AG04450 (cell line): ENCODE results near the gene RANGAP1. TPM values are rescaled to one million over a fixed set of nuclear protein-coding genes. Genes with fewer than 3 reads are reported as not detected.

ENCODE experiments used
- CTCF ChIA-PET: fragments of 300-600, 350-600 bp; formaldehyde crosslinking; extraction: SDS; loops from one replicate; lab custom pipeline; 2022; ENCODE audit warnings: antibody characterized with exemption, inconsistent platforms; lab: Charles Lee
- POLR2A ChIA-PET: fragments of 350-600 bp; formaldehyde crosslinking; extraction: SDS; loops from one replicate; lab custom pipeline; 2021; ENCODE audit warnings: antibody characterized with exemption, inconsistent platforms; lab: Yijun Ruan, JAX
- DNase-seq: peaks from one replicate; pipeline ENCODE4 v3.0.0-alpha.2; 2011; ENCODE audit warnings: low read depth, low spot score
- H3K27ac ChIP-seq: one replicate; pipeline ENCODE4 v1.5.1; 2012; ENCODE audit warnings: low read depth, low read length, control low read depth
- H3K27me3 ChIP-seq: one replicate; pipeline ENCODE4 v1.6.0; 2012; ENCODE audit warnings: low read length; ENCODE audit not compliant: control insufficient read depth, insufficient read depth
- H3K4me3 ChIP-seq: 2 replicates; pipeline ENCODE4 v1.5.1; 2011; ENCODE audit warnings: mild to moderate bottlenecking, low read depth, low read length, control low read depth
- H3K9me3 ChIP-seq: 2 replicates; pipeline ENCODE4 v1.5.1; 2012; ENCODE audit warnings: low read length; ENCODE audit not compliant: control insufficient read depth, insufficient read depth
- polyA plus RNA-seq: library from polyadenylated mRNA; depleted of rRNA; stranded (reverse); fragments of >200 nt; gene quantifications from 2 replicates; pipeline ENCODE4 v1.2.3, GENCODE V29; 2011
- TF ChIP-seq, protein P1 (sequence below): IDR thresholded peaks from 2 replicates; pipeline ENCODE4 v1.5.1; 2011; ENCODE audit warnings: low read depth, low read length, control low read depth, inconsistent platforms

The RANGAP1 gene
- polyA plus RNA-seq, 1 experiment: 75.8 TPM

DNA sequence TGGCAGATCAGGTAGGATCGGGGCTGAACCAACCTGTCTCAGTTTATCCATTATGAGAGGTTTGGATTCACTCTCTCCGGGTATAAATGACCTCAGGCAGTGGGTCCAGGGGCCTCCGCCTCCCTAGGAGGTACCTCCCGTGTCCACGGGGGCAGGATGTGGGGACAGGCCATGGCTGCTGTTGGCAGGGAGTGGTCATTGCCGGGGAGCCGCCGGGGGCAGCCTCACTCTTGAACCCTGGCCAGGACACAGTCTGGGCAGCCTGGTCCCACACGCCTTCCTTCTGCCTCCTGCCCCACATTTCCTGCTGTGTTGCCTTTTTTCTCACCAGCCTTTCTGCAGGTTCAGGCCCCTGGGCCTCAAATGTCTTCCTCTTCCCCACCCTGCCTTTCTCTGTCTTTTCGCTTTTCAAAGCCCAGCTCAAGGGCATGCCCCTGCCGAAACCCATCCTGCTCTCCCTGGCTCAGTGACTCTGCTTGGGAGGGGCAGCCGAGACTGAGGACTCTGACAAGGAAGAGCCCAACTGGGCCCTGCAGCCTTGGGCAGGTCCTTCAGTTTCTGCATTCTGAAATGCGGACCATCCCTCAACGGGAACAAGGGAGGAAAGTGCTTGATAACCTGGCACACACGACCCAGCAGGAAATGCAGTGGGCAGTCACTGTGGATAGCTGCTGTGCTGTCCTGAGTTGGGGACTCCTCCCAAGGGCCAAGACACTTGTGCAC is 46.4 kb upstream of the RANGAP1 start:
- ChIA-PET CTCF (no interaction called here), POLR2A (no interaction called here)
- DNase-seq: no peak

DNA sequence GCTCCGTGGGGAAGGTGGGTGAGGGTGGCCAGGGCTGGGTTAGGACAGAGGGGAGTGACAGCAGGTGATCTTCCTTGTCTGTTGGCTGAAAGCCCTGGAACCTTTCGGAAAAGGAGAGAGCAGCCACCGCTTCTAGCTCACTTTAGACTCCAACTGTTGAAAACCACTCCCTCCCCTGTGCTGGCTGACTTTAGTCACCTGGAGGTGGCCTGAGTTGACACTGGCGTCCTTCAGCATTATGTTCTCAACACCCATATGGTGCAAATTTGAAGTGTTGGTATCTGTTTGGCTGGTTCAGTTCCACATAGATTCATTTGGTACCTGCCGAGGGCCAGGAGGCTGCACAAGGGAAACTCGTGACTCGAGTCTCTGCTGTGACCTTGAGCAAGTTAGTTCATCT is 44.2 kb upstream of the RANGAP1 start:
- H3K27me3 ChIP-seq: no peaks in the 10 kb centered on the region

More for the DNA sequence above, 46.4 kb upstream of the RANGAP1 start:
- Histone ChIP-seq H3K27me3 (no peaks in the 10 kb centered on the region), H3K27ac (peak overlapping the region; percentile 21), H3K9me3 (no peaks in the 10 kb centered on the region; the same call in 1 of the 2 replicates), H3K4me3 (no peak overlapping the region)
- TF ChIP-seq, protein P1, sequence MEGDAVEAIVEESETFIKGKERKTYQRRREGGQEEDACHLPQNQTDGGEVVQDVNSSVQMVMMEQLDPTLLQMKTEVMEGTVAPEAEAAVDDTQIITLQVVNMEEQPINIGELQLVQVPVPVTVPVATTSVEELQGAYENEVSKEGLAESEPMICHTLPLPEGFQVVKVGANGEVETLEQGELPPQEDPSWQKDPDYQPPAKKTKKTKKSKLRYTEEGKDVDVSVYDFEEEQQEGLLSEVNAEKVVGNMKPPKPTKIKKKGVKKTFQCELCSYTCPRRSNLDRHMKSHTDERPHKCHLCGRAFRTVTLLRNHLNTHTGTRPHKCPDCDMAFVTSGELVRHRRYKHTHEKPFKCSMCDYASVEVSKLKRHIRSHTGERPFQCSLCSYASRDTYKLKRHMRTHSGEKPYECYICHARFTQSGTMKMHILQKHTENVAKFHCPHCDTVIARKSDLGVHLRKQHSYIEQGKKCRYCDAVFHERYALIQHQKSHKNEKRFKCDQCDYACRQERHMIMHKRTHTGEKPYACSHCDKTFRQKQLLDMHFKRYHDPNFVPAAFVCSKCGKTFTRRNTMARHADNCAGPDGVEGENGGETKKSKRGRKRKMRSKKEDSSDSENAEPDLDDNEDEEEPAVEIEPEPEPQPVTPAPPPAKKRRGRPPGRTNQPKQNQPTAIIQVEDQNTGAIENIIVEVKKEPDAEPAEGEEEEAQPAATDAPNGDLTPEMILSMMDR: no peak

DNA sequence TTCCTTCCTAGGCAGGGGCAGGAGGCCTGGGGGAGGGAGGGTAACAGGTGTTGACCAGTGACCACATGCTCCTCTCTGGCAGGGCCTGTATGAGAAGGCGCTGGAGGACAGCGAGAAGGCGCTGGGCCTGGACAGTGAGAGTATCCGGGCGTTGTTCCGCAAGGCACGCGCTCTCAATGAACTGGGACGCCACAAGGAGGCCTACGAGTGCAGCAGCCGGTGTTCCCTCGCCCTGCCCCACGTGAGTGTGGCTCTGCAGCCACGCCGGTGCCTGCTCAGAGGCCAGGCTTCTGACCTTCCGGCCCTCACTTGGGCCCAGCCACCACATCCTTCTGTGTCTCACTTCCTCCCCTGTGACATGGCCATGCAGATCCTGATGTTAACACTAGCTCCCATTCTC is 41.1 kb upstream of the RANGAP1 start:
- ChIA-PET POLR2A (no interaction called here), CTCF (no interaction called here)
- Histone ChIP-seq H3K9me3 (no peaks in the 10 kb centered on the region), H3K27me3 (no peaks in the 10 kb centered on the region), H3K4me3 (no peak overlapping the region), H3K27ac (no peak overlapping the region)
- TF ChIP-seq, protein P1: no peak
- DNase-seq: no peak

More for the DNA sequence above, 44.2 kb upstream of the RANGAP1 start:
- Histone ChIP-seq H3K9me3 (no peaks in the 10 kb centered on the region; the same call in 1 of the 2 replicates), H3K4me3 (no peak overlapping the region), H3K27ac (no peak overlapping the region)
- TF ChIP-seq, protein P1: no peak
- POLR2A ChIA-PET: interaction anchor here (0.7 kb wide), 1 partner anchor 289 kb away, joined by 3 read pairs; no protein-coding TSS in a partner anchor
- DNase-seq: no peak
- CTCF ChIA-PET: no interaction called here

DNA sequence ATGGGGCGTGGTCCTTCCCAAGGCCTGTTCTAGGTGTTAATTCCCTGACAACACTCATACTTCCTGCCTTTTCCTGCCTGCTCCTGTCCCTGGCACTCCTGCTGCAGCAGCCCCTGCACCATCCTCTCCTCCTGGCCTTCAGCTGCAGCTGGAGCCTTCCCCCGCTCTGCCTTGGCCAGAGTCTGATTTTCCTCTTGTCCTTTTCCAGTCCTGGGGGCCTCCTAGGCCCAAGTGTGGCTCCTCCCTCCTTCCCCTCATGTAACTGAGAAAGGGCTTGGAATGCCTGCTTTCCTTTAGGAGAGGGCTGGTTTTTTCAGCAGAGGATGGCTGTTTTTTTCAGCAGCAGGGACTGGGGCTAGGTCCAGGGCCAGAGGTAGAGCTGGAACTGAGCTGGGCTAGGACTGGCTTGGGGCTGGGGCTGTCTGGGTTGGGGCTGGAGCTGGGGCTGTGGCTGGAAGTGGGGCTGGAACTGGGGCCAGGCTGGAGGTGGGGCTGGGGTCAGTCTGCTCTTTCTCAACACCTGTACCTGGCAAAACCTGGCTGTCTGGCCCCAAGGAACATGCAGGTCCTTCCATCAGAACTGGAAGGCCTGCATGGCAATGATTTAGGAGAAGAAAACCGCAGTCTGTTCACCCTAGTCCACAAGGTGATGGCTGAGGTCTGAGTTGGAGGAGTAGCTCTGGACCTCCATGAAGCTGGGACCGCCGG is 39.0 kb upstream of the RANGAP1 start:
- Histone ChIP-seq H3K27ac (no peak overlapping the region), H3K4me3 (no peak overlapping the region), H3K27me3 (no peaks in the 10 kb centered on the region), H3K9me3 (no peaks in the 10 kb centered on the region)
- CTCF ChIA-PET: no interaction called here
- DNase-seq: no peak
- POLR2A ChIA-PET: no interaction called here
- TF ChIP-seq, protein P1: no peak
